A549 (cell line): ENCODE measurements around the gene NKX6-2. TPM values are rescaled to one million over a fixed set of nuclear protein-coding genes. Genes with fewer than 3 reads are reported as not detected.

Experiments
- ATAC-seq, 2 experiments: fragments of 200-7000 bp in 1 of 2; fragments of >200 bp in 1 of 2; cut with Nextera tagmentation in 1 of 2; cut with Tn5 transposase in 1 of 2; 3 replicates each; pipeline versions ENCODE4 v1.8.0 to v1.9.1; 2018 to 2020; ENCODE audit warnings: mild to moderate bottlenecking in 1 of 2, moderate library complexity in 1 of 2
- CTCF ChIA-PET: fragments of 300-600 bp; sonication (Branson Sonifier 250); formaldehyde crosslinking; extraction: SDS; loops from one replicate; lab custom pipeline; 2021; ENCODE audit warnings: antibody characterized with exemption, inconsistent platforms; lab: Yijun Ruan, JAX
- POLR2A ChIA-PET: fragments of 350-600 bp; formaldehyde crosslinking; extraction: SDS; loops from one replicate; lab custom pipeline; 2021; ENCODE audit warnings: antibody characterized with exemption, inconsistent platforms; lab: Yijun Ruan, JAX
- DNase-seq, 2 experiments: peaks; one replicate each; pipeline versions ENCODE4 v3.0.0 to v3.0.0-alpha.2; 2011 to 2016; ENCODE audit warnings: low read depth in 1 of 2, low spot score in 1 of 2
- FAIRE-seq: peaks from 2 replicates; lab custom pipeline; 2011; peaks lifted over from hg19 to GRCh38; lab: Jason Lieb, UNC
- H3K27ac ChIP-seq, 2 experiments: fragments of >200 bp; sonication (Bioruptor Twin); formaldehyde crosslinking; 3 replicates each; pipeline ENCODE4 v1.5.1; 2016 to 2017
- H3K4me1 ChIP-seq: fragments of >200 bp; sonication (Bioruptor Twin); formaldehyde crosslinking; 3 replicates; pipeline ENCODE4 v1.6.1; 2016
- H3K4me2 ChIP-seq: fragments of >200 bp; sonication (Bioruptor Twin); formaldehyde crosslinking; 3 replicates; pipeline ENCODE4 v1.6.1; 2016
- H3K4me3 ChIP-seq: fragments of >200 bp; sonication (Bioruptor Twin); formaldehyde crosslinking; 3 replicates; pipeline ENCODE4 v1.5.1; 2016
- H3K9me3 ChIP-seq: fragments of >200 bp; sonication (Bioruptor Twin); formaldehyde crosslinking; 3 replicates; pipeline ENCODE4 v1.6.1; 2016
- CHD2 ChIP-seq: fragments of 150-350 bp; IDR thresholded peaks from 2 replicates; pipeline ENCODE4 v1.6.1; 2014; ENCODE audit warnings: low read length; ENCODE audit not compliant: partially characterized antibody
- CHD4 ChIP-seq: fragments of 200-600 bp; sonication (generic); IDR thresholded peaks from 2 replicates; pipeline ENCODE4 v1.6.1; 2016; ENCODE audit warnings: antibody characterized with exemption, mild to moderate bottlenecking, borderline replicate concordance
- EHF ChIP-seq: fragments of 250-450 bp; sonication (Bioruptor Pico); IDR thresholded peaks from 2 replicates; pipeline ENCODE4 v1.5.0; 2020; ENCODE audit warnings: mild to moderate bottlenecking
- EP300 ChIP-seq, 2 experiments: fragments of >200 bp; sonication (Bioruptor Twin); formaldehyde crosslinking; IDR thresholded peaks; 2 replicates in 1 of 2; 3 replicates in 1 of 2; pipeline ENCODE4 v1.6.1; 2016 to 2017
- ESRRA ChIP-seq: fragments of 150-350 bp; IDR thresholded peaks from 2 replicates; pipeline ENCODE4 v1.6.1; 2014; ENCODE audit warnings: mild to moderate bottlenecking, low read length, borderline replicate concordance
- FOSB ChIP-seq: fragments of 250-450 bp; sonication (Bioruptor Pico); IDR thresholded peaks from 2 replicates; pipeline ENCODE4 v1.5.0; 2020; ENCODE audit warnings: mild to moderate bottlenecking, moderate library complexity
- HOXA7 ChIP-seq: fragments of 250-450 bp; sonication (Bioruptor Pico); IDR thresholded peaks from 2 replicates; pipeline ENCODE4 v1.5.0; 2020; ENCODE audit warnings: mild to moderate bottlenecking, moderate library complexity
- KDM1A ChIP-seq: fragments of 200-600 bp; sonication (generic); IDR thresholded peaks from 2 replicates; pipeline ENCODE4 v1.6.1; 2016; ENCODE audit warnings: low read depth, mild to moderate bottlenecking
- MAFK ChIP-seq: fragments of 450-650 bp; IDR thresholded peaks from 2 replicates; pipeline ENCODE4 v1.6.1; 2014; ENCODE audit not compliant: partially characterized antibody
- NFE2L2 ChIP-seq: fragments of 150-350 bp; conservative IDR thresholded peaks from 2 replicates; pipeline ENCODE4 v1.6.1; 2014; ENCODE audit warnings: low read length
- NR3C1 ChIP-seq: fragments of >200 bp; sonication (Bioruptor Twin); formaldehyde crosslinking; IDR thresholded peaks from 3 replicates; pipeline ENCODE4 v1.6.1; 2017
- RAD21 ChIP-seq, 2 experiments: fragments of >200 bp in 1 of 2; sonication (Bioruptor Twin) in 1 of 2; formaldehyde crosslinking in 1 of 2; IDR thresholded peaks in 1 of 2; conservative IDR thresholded peaks in 1 of 2; 2 replicates in 1 of 2; 3 replicates in 1 of 2; pipeline ENCODE4 v1.6.1; 2012 to 2018; ENCODE audit warnings: inconsistent platforms in 1 of 2
- RCOR1 ChIP-seq: fragments of 150-350 bp; IDR thresholded peaks from 2 replicates; pipeline ENCODE4 v1.6.1; 2014; ENCODE audit warnings: antibody characterized with exemption, low read length, low read depth
- RNF2 ChIP-seq: fragments of 200-600 bp; sonication (generic); IDR thresholded peaks from 2 replicates; pipeline ENCODE4 v1.6.1; 2016; ENCODE audit warnings: low read depth, mild to moderate bottlenecking, antibody characterized with exemption, moderate library complexity, borderline replicate concordance
- TFCP2L1 ChIP-seq: fragments of 250-450 bp; sonication (Bioruptor Pico); IDR thresholded peaks from 2 replicates; pipeline ENCODE4 v1.5.0; 2021; ENCODE audit warnings: mild to moderate bottlenecking
- WGBS: methylation state at CpG from one replicate; pipeline ENCODE4 v1.1.6; 2017; ENCODE audit errors: missing lambda C conversion rate; 5-methylcytosine and 5-hydroxymethylcytosine counted together
- polyA plus RNA-seq, 4 experiments: library from polyadenylated mRNA; depleted of rRNA in 3 of 4; stranded (reverse); fragments of >200 nt; fragmentation: RNase III in 1 of 4; extraction: RNeasy Plus Mini Kit Qiagen cat#74134 plus additional on column Dnase treatment in 1 of 4; gene quantifications; 2 replicates in 3 of 4; 3 replicates in 1 of 4; pipeline ENCODE4 v1.2.3, GENCODE V29; 2011 to 2017
- TF ChIP-seq, protein P1 (sequence below): fragments of 450-650 bp; IDR thresholded peaks from 2 replicates; pipeline ENCODE4 v1.6.1; 2014; ENCODE audit warnings: antibody characterized with exemption
- TF ChIP-seq, protein P2 (sequence below): fragments of >200 bp; sonication (Bioruptor Twin); formaldehyde crosslinking; IDR thresholded peaks from 2 replicates; pipeline ENCODE4 v1.6.1; 2016
- TF ChIP-seq, protein P3 (sequence below): IDR thresholded peaks from 2 replicates; pipeline ENCODE4 v1.6.1; 2012; ENCODE audit warnings: low read depth, borderline replicate concordance
- TF ChIP-seq, protein P4 (sequence below): IDR thresholded peaks from 2 replicates; pipeline ENCODE4 v1.6.1; 2012
- TF ChIP-seq, protein P5 (sequence below): fragments of >200 bp; sonication (Bioruptor Twin); formaldehyde crosslinking; IDR thresholded peaks from 3 replicates; pipeline ENCODE4 v1.6.1; 2016
- TF ChIP-seq, protein P6 (sequence below): fragments of >200 bp; sonication (Bioruptor Twin); formaldehyde crosslinking; IDR thresholded peaks from 3 replicates; pipeline ENCODE4 v1.5.1; 2016
- TF ChIP-seq, protein P7 (sequence below): fragments of 250-450 bp; sonication (Bioruptor Pico); IDR thresholded peaks from 2 replicates; pipeline ENCODE4 v1.5.0; 2020; ENCODE audit warnings: low read depth, mild to moderate bottlenecking, moderate library complexity
- TF ChIP-seq, protein P8 (sequence below): fragments of 200-600 bp; sonication (generic); IDR thresholded peaks from 2 replicates; pipeline ENCODE4 v1.6.1; 2016; ENCODE audit warnings: antibody characterized with exemption, mild to moderate bottlenecking, moderate library complexity

Gene NKX6-2
- polyA plus RNA-seq, 2 of the 4 experiments (the other 2 are of a cell fraction): not detected

DNA sequence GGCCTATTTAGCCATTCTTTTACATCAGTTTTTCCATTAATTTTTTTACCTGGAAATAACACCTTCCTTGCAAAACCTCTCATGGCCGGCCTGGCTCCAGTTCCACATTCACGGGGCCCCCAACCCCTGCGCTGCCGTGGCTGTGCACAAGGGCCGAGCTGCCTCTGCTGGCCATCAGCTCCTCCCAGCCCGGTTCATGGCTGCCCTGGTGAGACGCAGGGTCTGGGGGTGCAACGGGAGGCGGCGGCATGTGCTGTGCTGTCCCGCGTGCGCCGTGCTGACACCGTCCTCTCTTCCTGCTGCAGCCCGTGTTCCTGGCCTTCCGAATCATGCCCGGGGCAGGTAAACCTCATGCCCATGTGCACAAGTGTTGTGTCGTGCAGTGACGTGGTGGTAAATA, 4.4 kb downstream of the NKX6-2 start:
- ChIA-PET CTCF (interaction anchor here (0.8 kb wide), 1 partner anchor 127 kb away, joined by 3 read pairs; no protein-coding TSS in a partner anchor), POLR2A (no interaction called here)
- FAIRE-seq: no peak

DNA sequence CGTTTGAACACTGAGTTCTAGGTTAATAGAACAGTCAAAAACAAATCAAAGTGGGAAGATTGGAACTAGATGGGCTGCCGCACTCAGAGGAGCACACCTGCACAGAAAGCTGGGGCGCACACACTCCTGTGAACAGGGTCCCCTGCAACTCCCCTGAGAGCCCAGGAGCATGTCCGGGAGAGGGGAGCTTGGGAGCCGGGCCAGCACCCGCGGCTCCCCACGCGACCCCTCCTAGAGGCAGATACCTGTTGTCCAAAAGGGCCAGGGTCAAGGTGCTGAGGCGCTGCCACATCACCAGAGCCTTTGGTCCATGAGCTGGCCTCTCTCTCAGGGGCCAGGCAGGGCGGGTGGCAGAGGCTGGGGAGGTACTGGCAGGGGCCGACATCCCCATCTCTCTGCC, 5.6 kb downstream of the NKX6-2 start:
- DNase-seq: no peak
- no peak for FAIRE-seq
- H3K4me1 ChIP-seq: peaks cover 7% of the 10 kb centered on the region
- POLR2A ChIA-PET: no interaction called here
- TF ChIP-seq, protein P1, sequence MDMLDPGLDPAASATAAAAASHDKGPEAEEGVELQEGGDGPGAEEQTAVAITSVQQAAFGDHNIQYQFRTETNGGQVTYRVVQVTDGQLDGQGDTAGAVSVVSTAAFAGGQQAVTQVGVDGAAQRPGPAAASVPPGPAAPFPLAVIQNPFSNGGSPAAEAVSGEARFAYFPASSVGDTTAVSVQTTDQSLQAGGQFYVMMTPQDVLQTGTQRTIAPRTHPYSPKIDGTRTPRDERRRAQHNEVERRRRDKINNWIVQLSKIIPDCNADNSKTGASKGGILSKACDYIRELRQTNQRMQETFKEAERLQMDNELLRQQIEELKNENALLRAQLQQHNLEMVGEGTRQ: no peak
- TF ChIP-seq ESRRA: no peak
- TF ChIP-seq, protein P2, sequence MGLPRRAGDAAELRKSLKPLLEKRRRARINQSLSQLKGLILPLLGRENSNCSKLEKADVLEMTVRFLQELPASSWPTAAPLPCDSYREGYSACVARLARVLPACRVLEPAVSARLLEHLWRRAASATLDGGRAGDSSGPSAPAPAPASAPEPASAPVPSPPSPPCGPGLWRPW: no peak
- no peak for TF ChIP-seq NFE2L2
- TF ChIP-seq HOXA7 (CRISPR knock-in tag): no peak
- TF ChIP-seq, protein P3, sequence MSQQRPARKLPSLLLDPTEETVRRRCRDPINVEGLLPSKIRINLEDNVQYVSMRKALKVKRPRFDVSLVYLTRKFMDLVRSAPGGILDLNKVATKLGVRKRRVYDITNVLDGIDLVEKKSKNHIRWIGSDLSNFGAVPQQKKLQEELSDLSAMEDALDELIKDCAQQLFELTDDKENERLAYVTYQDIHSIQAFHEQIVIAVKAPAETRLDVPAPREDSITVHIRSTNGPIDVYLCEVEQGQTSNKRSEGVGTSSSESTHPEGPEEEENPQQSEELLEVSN: no peak
- no peak for TF ChIP-seq RAD21 (conservative IDR thresholded peaks at IDR 0.05 in 1 of 2, IDR thresholded peaks at IDR 0.05 in 1 of 2)
- TF ChIP-seq EHF (CRISPR knock-in tag): no peak
- no peak for TF ChIP-seq EP300 (IDR thresholded peaks at IDR 0.05)
- no peak for TF ChIP-seq TFCP2L1
- TF ChIP-seq MAFK: no peak
- TF ChIP-seq, protein P4, sequence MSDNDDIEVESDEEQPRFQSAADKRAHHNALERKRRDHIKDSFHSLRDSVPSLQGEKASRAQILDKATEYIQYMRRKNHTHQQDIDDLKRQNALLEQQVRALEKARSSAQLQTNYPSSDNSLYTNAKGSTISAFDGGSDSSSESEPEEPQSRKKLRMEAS: no peak
- no peak for TF ChIP-seq RCOR1
- no peak for TF ChIP-seq NR3C1
- TF ChIP-seq CHD4: no peak
- TF ChIP-seq CHD2: no peak
- CTCF ChIA-PET: interaction anchor here (0.5 to 1.8 kb wide), 2 partner anchors 14 to 160 kb away, joined by 3 to 7 read pairs; no protein-coding TSS in a partner anchor
- no peaks in the 10 kb centered on the region for H3K9me3 ChIP-seq
- WGBS: 75% methylated on average over 11 of the region's 12 CpGs
- no peak overlapping the region for H3K4me3 ChIP-seq
- no peak overlapping the region for H3K27ac ChIP-seq
- H3K4me2 ChIP-seq: no peak overlapping the region
- no peak for ATAC-seq

More for the DNA sequence above, 4.4 kb downstream of the NKX6-2 start:
- Histone ChIP-seq H3K4me2 (no peak overlapping the region), H3K27ac (no peak overlapping the region), H3K4me3 (no peak overlapping the region), H3K4me1 (peaks cover 10% of the 10 kb centered on the region; the same call in 2 of the 3 replicates), H3K9me3 (no peaks in the 10 kb centered on the region)
- DNase-seq (no peak), ATAC-seq (no peak)
- TF ChIP-seq, protein P5, sequence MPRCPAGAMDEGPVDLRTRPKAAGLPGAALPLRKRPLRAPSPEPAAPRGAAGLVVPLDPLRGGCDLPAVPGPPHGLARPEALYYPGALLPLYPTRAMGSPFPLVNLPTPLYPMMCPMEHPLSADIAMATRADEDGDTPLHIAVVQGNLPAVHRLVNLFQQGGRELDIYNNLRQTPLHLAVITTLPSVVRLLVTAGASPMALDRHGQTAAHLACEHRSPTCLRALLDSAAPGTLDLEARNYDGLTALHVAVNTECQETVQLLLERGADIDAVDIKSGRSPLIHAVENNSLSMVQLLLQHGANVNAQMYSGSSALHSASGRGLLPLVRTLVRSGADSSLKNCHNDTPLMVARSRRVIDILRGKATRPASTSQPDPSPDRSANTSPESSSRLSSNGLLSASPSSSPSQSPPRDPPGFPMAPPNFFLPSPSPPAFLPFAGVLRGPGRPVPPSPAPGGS: no peak
- TF ChIP-seq, protein P6, sequence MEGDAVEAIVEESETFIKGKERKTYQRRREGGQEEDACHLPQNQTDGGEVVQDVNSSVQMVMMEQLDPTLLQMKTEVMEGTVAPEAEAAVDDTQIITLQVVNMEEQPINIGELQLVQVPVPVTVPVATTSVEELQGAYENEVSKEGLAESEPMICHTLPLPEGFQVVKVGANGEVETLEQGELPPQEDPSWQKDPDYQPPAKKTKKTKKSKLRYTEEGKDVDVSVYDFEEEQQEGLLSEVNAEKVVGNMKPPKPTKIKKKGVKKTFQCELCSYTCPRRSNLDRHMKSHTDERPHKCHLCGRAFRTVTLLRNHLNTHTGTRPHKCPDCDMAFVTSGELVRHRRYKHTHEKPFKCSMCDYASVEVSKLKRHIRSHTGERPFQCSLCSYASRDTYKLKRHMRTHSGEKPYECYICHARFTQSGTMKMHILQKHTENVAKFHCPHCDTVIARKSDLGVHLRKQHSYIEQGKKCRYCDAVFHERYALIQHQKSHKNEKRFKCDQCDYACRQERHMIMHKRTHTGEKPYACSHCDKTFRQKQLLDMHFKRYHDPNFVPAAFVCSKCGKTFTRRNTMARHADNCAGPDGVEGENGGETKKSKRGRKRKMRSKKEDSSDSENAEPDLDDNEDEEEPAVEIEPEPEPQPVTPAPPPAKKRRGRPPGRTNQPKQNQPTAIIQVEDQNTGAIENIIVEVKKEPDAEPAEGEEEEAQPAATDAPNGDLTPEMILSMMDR: no peak
- no peak for TF ChIP-seq FOSB (CRISPR knock-in tag)
- TF ChIP-seq, protein P3: no peak
- TF ChIP-seq, protein P7, sequence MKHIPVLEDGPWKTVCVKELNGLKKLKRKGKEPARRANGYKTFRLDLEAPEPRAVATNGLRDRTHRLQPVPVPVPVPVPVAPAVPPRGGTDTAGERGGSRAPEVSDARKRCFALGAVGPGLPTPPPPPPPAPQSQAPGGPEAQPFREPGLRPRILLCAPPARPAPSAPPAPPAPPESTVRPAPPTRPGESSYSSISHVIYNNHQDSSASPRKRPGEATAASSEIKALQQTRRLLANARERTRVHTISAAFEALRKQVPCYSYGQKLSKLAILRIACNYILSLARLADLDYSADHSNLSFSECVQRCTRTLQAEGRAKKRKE (CRISPR knock-in tag): no peak
- no peak for TF ChIP-seq RNF2
- TF ChIP-seq KDM1A: no peak
- TF ChIP-seq, protein P8, sequence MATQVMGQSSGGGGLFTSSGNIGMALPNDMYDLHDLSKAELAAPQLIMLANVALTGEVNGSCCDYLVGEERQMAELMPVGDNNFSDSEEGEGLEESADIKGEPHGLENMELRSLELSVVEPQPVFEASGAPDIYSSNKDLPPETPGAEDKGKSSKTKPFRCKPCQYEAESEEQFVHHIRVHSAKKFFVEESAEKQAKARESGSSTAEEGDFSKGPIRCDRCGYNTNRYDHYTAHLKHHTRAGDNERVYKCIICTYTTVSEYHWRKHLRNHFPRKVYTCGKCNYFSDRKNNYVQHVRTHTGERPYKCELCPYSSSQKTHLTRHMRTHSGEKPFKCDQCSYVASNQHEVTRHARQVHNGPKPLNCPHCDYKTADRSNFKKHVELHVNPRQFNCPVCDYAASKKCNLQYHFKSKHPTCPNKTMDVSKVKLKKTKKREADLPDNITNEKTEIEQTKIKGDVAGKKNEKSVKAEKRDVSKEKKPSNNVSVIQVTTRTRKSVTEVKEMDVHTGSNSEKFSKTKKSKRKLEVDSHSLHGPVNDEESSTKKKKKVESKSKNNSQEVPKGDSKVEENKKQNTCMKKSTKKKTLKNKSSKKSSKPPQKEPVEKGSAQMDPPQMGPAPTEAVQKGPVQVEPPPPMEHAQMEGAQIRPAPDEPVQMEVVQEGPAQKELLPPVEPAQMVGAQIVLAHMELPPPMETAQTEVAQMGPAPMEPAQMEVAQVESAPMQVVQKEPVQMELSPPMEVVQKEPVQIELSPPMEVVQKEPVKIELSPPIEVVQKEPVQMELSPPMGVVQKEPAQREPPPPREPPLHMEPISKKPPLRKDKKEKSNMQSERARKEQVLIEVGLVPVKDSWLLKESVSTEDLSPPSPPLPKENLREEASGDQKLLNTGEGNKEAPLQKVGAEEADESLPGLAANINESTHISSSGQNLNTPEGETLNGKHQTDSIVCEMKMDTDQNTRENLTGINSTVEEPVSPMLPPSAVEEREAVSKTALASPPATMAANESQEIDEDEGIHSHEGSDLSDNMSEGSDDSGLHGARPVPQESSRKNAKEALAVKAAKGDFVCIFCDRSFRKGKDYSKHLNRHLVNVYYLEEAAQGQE: no peak
- 90% methylated on average over 11 of the region's 20 CpGs for WGBS
